AG04450 (cell line): Measurements from ENCODE around the gene ADAMTS17. TPM values are rescaled to one million over a fixed set of nuclear protein-coding genes. Genes with fewer than 3 reads are reported as not detected.

Source experiments
- CTCF ChIA-PET: fragments of 300-600, 350-600 bp; formaldehyde crosslinking; extraction: SDS; loops from one replicate; lab custom pipeline; 2022; ENCODE audit warnings: antibody characterized with exemption, inconsistent platforms; lab: Charles Lee
- POLR2A ChIA-PET: fragments of 350-600 bp; formaldehyde crosslinking; extraction: SDS; loops from one replicate; lab custom pipeline; 2021; ENCODE audit warnings: antibody characterized with exemption, inconsistent platforms; lab: Yijun Ruan, JAX
- DNase-seq: peaks from one replicate; pipeline ENCODE4 v3.0.0-alpha.2; 2011; ENCODE audit warnings: low read depth, low spot score
- H3K27ac ChIP-seq: one replicate; pipeline ENCODE4 v1.5.1; 2012; ENCODE audit warnings: low read depth, low read length, control low read depth
- H3K27me3 ChIP-seq: one replicate; pipeline ENCODE4 v1.6.0; 2012; ENCODE audit warnings: low read length; ENCODE audit not compliant: control insufficient read depth, insufficient read depth
- H3K4me3 ChIP-seq: 2 replicates; pipeline ENCODE4 v1.5.1; 2011; ENCODE audit warnings: mild to moderate bottlenecking, low read depth, low read length, control low read depth
- H3K9me3 ChIP-seq: 2 replicates; pipeline ENCODE4 v1.5.1; 2012; ENCODE audit warnings: low read length; ENCODE audit not compliant: control insufficient read depth, insufficient read depth
- polyA plus RNA-seq: library from polyadenylated mRNA; depleted of rRNA; stranded (reverse); fragments of >200 nt; gene quantifications from 2 replicates; pipeline ENCODE4 v1.2.3, GENCODE V29; 2011
- TF ChIP-seq, protein P1 (sequence below): IDR thresholded peaks from 2 replicates; pipeline ENCODE4 v1.5.1; 2011; ENCODE audit warnings: low read depth, low read length, control low read depth, inconsistent platforms

Gene ADAMTS17
- polyA plus RNA-seq, 1 experiment = 0.06 TPM

GRCh38 chr15:100328796-100329195 is 13.0 kb downstream of the ADAMTS17 start:
- no peak for DNase-seq
- Histone ChIP-seq H3K9me3 (peaks cover 13% of the 10 kb centered on the region), H3K4me3 (no peak overlapping the region), H3K27ac (no peak overlapping the region), H3K27me3 (no peaks in the 10 kb centered on the region)
- TF ChIP-seq, protein P1, sequence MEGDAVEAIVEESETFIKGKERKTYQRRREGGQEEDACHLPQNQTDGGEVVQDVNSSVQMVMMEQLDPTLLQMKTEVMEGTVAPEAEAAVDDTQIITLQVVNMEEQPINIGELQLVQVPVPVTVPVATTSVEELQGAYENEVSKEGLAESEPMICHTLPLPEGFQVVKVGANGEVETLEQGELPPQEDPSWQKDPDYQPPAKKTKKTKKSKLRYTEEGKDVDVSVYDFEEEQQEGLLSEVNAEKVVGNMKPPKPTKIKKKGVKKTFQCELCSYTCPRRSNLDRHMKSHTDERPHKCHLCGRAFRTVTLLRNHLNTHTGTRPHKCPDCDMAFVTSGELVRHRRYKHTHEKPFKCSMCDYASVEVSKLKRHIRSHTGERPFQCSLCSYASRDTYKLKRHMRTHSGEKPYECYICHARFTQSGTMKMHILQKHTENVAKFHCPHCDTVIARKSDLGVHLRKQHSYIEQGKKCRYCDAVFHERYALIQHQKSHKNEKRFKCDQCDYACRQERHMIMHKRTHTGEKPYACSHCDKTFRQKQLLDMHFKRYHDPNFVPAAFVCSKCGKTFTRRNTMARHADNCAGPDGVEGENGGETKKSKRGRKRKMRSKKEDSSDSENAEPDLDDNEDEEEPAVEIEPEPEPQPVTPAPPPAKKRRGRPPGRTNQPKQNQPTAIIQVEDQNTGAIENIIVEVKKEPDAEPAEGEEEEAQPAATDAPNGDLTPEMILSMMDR = no peak
- ChIA-PET POLR2A (no interaction called here), CTCF (no interaction called here)

GRCh38 chr15:100318880-100319279 is 22.9 kb downstream of the ADAMTS17 start:
- H3K27ac ChIP-seq = no peak overlapping the region
- H3K9me3 ChIP-seq = peaks cover 39% of the 10 kb centered on the region
- ChIA-PET CTCF (no interaction called here), POLR2A (no interaction called here)
- TF ChIP-seq, protein P1 = no peak
- no peaks in the 10 kb centered on the region for H3K27me3 ChIP-seq
- DNase-seq = no peak
- no peak overlapping the region for H3K4me3 ChIP-seq

- DNase-seq = no peak
- no peak overlapping the region for H3K27ac ChIP-seq
- no peak overlapping the region for H3K4me3 ChIP-seq
- ChIA-PET POLR2A (no interaction called here), CTCF (no interaction called here)
- TF ChIP-seq, protein P1 = no peak
- H3K9me3 ChIP-seq = peaks cover 46% of the 10 kb centered on the region
- H3K27me3 ChIP-seq = no peaks in the 10 kb centered on the region
Measured at GRCh38 chr15:100314809-100315400, 26.9 kb downstream of the ADAMTS17 start.

- DNase-seq = no peak
- Histone ChIP-seq H3K27ac (no peak overlapping the region), H3K9me3 (peaks cover 40% of the 10 kb centered on the region), H3K4me3 (no peak overlapping the region), H3K27me3 (no peaks in the 10 kb centered on the region)
- POLR2A ChIA-PET = no interaction called here
- TF ChIP-seq, protein P1 = no peak
- CTCF ChIA-PET = no interaction called here
Measured at GRCh38 chr15:100311833-100312476, 29.8 kb downstream of the ADAMTS17 start.

GRCh38 chr15:100311154-100311625 is 30.6 kb downstream of the ADAMTS17 start:
- ChIA-PET CTCF (no interaction called here), POLR2A (no interaction called here)
- H3K27ac ChIP-seq = no peak overlapping the region
- no peaks in the 10 kb centered on the region for H3K27me3 ChIP-seq
- no peak overlapping the region for H3K4me3 ChIP-seq
- peaks cover 47% of the 10 kb centered on the region for H3K9me3 ChIP-seq
- TF ChIP-seq, protein P1 = no peak
- no peak for DNase-seq
